ENCODE results near the gene RALGAPA1. TPM values are rescaled to one million over a fixed set of nuclear protein-coding genes. Genes with fewer than 3 reads are reported as not detected.

RALGAPA1 gene
- total and polyA plus RNA-seq, 2 donors (not counting 1 experiment from before 2014, with no cell fraction given), result 7.2 to 34.5 TPM

DNA sequence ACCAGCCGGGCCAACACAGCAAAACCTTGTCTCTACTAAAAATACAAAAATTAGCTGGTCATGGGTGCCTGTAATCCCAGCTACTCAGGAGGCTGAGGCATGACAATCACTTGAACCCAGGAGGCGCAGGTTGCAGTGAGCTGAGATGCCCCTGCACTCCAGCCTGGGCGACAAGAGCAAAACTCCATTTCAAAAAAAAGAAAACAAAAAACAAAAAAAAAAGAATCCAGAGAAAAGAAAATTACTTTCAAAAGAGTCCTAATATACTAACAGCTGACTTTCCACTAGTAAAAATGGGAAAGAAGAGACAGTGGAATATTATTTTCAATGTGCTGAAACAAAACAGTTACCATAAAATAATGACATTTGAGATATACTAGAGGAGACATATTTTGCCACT, 283.4 kb downstream of the RALGAPA1 start:
- Histone ChIP-seq H3K4me2 (ENCODE audit: extremely low read depth, insufficient read depth, low read length) (no peak overlapping the region), H3K79me2 (ENCODE audit: control insufficient read depth, insufficient read depth, low read length) (no peaks in the 10 kb centered on the region), H3K9ac (ENCODE audit: insufficient read depth, low read length) (no peak overlapping the region), H3K9me3 (ENCODE audit: control insufficient read depth, insufficient read depth, low read depth, low read length) (no peaks in the 10 kb centered on the region), H3K4me1 (ENCODE audit: control insufficient read depth, extremely low read depth, insufficient read depth, low read length) (no peaks in the 10 kb centered on the region), H3K36me3 (ENCODE audit: control insufficient read depth, insufficient read depth, low read length) (no peaks in the 10 kb centered on the region), H3K4me3 (replicated peaks in 1 of 4; ENCODE audit: control extremely low read depth in 1 of 4, insufficient read depth in 1 of 4, low read depth in 3 of 4, low read length in 4 of 4) (no peak overlapping the region), H2AFZ (ENCODE audit: low read length) (no peak overlapping the region), H3K27me3 (ENCODE audit: control insufficient read depth, insufficient read depth, low read length) (peaks cover 6% of the 10 kb centered on the region), H3K27ac (ENCODE audit: insufficient read depth, low read length) (no peak overlapping the region), H4K20me1 (ENCODE audit: control insufficient read depth, extremely low read depth, insufficient read depth, low read length) (no peaks in the 10 kb centered on the region)
- DNase-seq (ENCODE audit: low read depth in 2 of 2), result no peak
- TF ChIP-seq EZH2 (IDR thresholded peaks at IDR 0.05; ENCODE audit: low read length, missing control alignments), result no peak
- TF ChIP-seq, protein P1, sequence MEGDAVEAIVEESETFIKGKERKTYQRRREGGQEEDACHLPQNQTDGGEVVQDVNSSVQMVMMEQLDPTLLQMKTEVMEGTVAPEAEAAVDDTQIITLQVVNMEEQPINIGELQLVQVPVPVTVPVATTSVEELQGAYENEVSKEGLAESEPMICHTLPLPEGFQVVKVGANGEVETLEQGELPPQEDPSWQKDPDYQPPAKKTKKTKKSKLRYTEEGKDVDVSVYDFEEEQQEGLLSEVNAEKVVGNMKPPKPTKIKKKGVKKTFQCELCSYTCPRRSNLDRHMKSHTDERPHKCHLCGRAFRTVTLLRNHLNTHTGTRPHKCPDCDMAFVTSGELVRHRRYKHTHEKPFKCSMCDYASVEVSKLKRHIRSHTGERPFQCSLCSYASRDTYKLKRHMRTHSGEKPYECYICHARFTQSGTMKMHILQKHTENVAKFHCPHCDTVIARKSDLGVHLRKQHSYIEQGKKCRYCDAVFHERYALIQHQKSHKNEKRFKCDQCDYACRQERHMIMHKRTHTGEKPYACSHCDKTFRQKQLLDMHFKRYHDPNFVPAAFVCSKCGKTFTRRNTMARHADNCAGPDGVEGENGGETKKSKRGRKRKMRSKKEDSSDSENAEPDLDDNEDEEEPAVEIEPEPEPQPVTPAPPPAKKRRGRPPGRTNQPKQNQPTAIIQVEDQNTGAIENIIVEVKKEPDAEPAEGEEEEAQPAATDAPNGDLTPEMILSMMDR (conservative IDR thresholded peaks at IDR 0.05 in 1 of 2, IDR thresholded peaks at IDR 0.05 in 1 of 2; ENCODE audit: low read depth in 1 of 2, low read length in 2 of 2), result no peak

DNA sequence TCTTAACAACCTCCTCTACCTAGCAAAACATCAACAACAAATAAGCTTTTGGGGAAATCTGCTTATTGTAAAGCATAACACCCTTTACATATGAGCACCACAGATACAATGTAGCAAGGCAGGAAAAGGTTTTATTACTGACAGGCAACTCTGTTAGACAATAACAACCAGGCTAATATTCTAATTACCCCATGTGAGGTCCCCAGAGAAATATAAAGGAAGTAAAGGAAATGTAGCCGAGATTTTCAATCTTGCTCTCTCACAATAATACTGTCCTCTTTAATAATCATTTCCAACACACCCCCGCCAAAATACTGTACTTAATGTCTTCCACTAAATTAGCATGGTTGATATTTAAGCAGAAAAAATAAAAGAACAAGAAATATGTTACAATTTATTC, 289.1 kb downstream of the RALGAPA1 start:
- Histone ChIP-seq H3K79me2 (ENCODE audit: control insufficient read depth, insufficient read depth, low read length) (no peaks in the 10 kb centered on the region), H3K4me2 (ENCODE audit: extremely low read depth, insufficient read depth, low read length) (no peak overlapping the region), H3K27ac (ENCODE audit: insufficient read depth, low read length) (no peak overlapping the region), H3K9ac (ENCODE audit: insufficient read depth, low read length) (no peak overlapping the region), H3K4me3 (replicated peaks in 1 of 4; ENCODE audit: control extremely low read depth in 1 of 4, insufficient read depth in 1 of 4, low read depth in 3 of 4, low read length in 4 of 4) (no peak overlapping the region), H2AFZ (ENCODE audit: low read length) (no peak overlapping the region), H3K27me3 (ENCODE audit: control insufficient read depth, insufficient read depth, low read length) (no peaks in the 10 kb centered on the region), H3K4me1 (ENCODE audit: control insufficient read depth, extremely low read depth, insufficient read depth, low read length) (no peaks in the 10 kb centered on the region), H3K36me3 (ENCODE audit: control insufficient read depth, insufficient read depth, low read length) (no peaks in the 10 kb centered on the region), H4K20me1 (ENCODE audit: control insufficient read depth, extremely low read depth, insufficient read depth, low read length) (no peaks in the 10 kb centered on the region), H3K9me3 (ENCODE audit: control insufficient read depth, insufficient read depth, low read depth, low read length) (no peaks in the 10 kb centered on the region)
- TF ChIP-seq EZH2 (IDR thresholded peaks at IDR 0.05; ENCODE audit: low read length, missing control alignments), result no peak
- TF ChIP-seq, protein P1 (conservative IDR thresholded peaks at IDR 0.05 in 1 of 2, IDR thresholded peaks at IDR 0.05 in 1 of 2; ENCODE audit: low read depth in 1 of 2, low read length in 2 of 2), result no peak
- no peak for DNase-seq (ENCODE audit: low read depth in 2 of 2)

DNA sequence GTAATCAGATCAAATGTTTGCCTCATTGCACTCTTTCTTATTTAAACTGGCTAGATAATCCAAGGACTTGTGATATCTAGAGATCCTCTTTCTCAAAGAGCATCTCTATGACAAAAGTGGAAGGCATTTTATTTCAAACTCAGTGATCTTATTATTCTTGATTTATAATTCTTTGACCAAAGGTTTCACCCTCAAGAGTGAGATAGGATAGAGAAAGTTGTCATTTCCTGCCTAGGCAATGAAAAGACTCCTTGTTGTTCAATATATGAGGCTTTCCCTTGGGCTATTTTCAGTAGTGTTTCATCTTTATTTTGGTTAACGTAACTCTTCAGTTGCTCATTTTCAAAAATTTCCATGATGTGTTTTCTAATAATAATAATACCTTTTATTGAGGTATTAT, 293.2 kb downstream of the RALGAPA1 start:
- TF ChIP-seq EZH2 (IDR thresholded peaks at IDR 0.05; ENCODE audit: low read length, missing control alignments), result no peak
- TF ChIP-seq, protein P1 (conservative IDR thresholded peaks at IDR 0.05 in 1 of 2, IDR thresholded peaks at IDR 0.05 in 1 of 2; ENCODE audit: low read depth in 1 of 2, low read length in 2 of 2), result no peak
- H3K27me3 ChIP-seq (ENCODE audit: control insufficient read depth, insufficient read depth, low read length), result no peaks in the 10 kb centered on the region
- no peak overlapping the region for H2AFZ ChIP-seq (ENCODE audit: low read length)
- H3K4me2 ChIP-seq (ENCODE audit: extremely low read depth, insufficient read depth, low read length), result no peak overlapping the region
- no peaks in the 10 kb centered on the region for H3K4me1 ChIP-seq (ENCODE audit: control insufficient read depth, extremely low read depth, insufficient read depth, low read length)
- H4K20me1 ChIP-seq (ENCODE audit: control insufficient read depth, extremely low read depth, insufficient read depth, low read length), result no peaks in the 10 kb centered on the region
- no peak overlapping the region for H3K4me3 ChIP-seq (replicated peaks in 1 of 4; ENCODE audit: control extremely low read depth in 1 of 4, insufficient read depth in 1 of 4, low read depth in 3 of 4, low read length in 4 of 4)
- H3K9ac ChIP-seq (ENCODE audit: insufficient read depth, low read length), result no peak overlapping the region
- H3K36me3 ChIP-seq (ENCODE audit: control insufficient read depth, insufficient read depth, low read length), result no peaks in the 10 kb centered on the region
- H3K27ac ChIP-seq (ENCODE audit: insufficient read depth, low read length), result no peak overlapping the region
- H3K79me2 ChIP-seq (ENCODE audit: control insufficient read depth, insufficient read depth, low read length), result no peaks in the 10 kb centered on the region
- no peaks in the 10 kb centered on the region for H3K9me3 ChIP-seq (ENCODE audit: control insufficient read depth, insufficient read depth, low read depth, low read length)
- no peak for DNase-seq (ENCODE audit: low read depth in 2 of 2)

Data from fibroblast of lung (primary cell).